Measurements from ENCODE around the gene UBR4.
"Not testable (repeated sequence)": the region's sequence is repeated elsewhere in the genome, so short reads cannot be mapped to it uniquely, and the experiment has no call there.

The UBR4 gene

DNA sequence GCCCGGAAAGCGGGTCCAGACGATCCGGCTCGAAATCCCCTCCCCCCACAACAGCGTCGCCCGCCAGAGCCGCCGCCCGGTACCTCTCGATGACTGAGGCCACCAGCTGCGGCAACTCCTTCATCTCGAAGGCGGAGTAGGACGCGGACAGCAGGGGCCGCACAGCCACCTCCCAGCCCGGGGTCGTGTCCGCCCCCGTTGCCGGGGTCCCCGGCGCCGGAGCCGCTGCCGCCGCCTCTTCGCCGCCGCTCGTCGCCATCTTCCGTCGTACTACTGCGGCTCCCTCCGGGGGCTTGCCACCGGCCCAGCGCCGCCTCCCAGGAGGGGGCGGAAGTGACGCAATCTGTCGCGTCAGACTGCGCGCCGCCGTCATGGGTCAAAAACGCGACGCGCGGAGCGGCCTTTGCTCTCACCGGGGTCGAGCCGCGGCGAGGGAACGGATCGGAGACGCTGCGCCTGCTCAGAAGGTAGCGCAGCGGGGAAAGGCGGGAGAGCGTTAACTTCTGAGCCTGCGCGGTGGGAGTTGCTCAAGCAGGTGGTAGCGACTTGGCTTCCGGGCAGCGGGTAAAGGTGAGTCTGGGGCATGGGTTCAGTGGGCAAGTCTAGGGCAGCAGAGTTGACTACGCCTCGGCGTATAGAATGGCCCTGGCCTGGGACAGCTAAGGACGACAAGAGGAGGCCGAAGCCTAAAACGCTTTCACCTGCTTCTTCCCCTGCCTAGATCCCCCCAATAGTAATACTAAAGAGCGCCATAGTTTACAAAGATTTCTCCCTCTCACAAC is at the start of gene UBR4:
UBR4 (minus strand) TSS at position 277 of the 782 bp plus-strand sequence; CDS start at position 259, 18 bp downstream.
- DNase-seq: peak; percentile 32 to 96 (median 88)

DNA sequence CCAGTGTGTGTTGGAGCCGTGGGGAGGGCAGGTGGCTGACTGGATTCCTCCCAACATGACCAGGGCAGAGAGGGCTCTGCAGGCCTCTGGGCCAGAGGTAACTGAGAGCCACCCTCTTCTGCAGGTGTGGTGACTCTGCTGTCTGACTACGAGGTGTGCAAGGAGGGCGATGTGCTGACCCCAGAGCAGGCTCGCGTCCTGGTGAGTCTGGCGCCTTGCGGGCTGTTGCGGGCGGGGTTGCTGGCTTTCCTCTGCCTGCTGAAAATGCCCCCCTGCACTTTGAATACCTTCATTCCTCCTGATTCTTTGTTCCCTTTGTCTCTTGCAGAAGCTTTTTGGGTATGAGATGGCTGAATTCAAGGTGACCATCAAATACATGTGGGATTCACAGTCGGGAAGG is 48.3 kb upstream of the UBR4 start:
- no peak for DNase-seq

DNA sequence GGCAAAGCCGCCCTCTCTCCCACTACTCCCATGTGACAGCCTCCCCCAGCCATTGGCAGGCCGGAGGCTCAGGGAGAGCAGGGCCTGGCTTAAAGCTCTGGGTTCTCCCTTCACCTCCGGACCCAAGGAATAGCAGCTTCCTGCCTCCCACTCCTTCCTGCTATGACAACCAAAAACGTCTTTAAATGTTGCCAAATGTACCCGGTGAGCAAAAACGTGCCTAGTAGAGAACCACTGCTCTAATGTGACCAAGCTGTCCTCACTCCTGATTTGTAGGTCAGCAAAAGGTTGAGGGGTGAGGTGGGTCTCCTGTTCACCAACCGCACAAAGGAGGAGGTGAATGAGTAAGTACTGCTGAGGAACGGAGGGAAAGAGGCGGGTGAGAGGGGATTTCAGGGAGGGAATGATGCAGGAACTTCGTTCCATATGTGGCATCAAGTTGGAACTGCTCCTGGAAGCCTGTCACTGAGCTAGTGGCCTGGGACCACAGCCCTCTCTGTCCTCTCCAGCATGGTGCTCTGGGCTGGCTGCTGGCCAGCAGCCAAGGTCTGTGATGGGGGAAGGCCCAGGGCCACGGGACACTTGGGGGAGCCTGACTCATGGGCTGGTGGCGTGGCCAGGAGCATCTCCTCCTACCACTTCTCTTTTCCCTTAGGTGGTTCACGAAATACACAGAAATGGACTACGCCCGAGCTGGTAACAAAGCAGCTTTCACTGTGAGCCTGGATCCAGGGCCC is 47.3 kb upstream of the UBR4 start:
- DNase-seq: peak in 2 of 56 donors; percentile 8 to 22

DNA sequence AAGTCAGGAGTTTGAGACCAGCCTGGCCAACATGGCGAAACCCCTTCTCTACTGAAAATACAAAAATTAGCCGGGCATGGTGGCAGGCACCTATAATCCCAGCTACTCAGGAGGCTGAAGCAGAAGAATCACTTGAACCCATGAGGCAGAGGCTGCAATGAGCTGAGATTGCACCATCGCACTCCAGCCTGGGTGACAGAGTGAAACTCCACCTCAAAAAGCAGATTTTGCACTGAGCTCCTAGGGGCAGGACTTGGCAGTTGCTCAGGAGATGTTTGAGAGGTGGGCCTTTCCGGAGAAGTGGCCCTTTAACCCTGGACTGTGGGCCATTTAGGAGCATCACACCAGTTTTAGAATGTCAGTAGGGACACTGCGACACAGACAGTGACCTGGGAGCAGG is 46.2 kb upstream of the UBR4 start:
- DNase-seq: not testable (repeated sequence)

DNA sequence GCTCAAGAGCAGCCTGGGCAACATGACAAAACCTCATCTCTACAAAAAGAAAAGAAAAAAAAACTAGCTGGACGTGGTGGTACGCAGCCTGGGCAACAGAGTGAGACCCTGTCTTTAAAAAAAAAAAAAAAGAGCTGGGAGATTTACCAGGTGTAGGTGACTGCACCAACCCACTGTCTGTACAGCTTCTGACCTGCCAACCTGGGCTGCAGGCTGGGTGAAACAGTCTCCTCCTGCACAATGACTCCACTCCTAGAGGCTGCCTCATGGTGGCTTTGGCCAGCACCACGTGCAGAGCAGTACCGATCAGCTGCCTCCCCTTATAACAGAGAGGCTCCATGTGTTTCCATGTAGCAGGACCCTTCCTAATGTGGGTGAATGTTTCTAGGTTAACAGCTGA is 45.2 kb upstream of the UBR4 start:
- DNase-seq: peak in 2 of 56 donors; percentile 8 to 23

DNA sequence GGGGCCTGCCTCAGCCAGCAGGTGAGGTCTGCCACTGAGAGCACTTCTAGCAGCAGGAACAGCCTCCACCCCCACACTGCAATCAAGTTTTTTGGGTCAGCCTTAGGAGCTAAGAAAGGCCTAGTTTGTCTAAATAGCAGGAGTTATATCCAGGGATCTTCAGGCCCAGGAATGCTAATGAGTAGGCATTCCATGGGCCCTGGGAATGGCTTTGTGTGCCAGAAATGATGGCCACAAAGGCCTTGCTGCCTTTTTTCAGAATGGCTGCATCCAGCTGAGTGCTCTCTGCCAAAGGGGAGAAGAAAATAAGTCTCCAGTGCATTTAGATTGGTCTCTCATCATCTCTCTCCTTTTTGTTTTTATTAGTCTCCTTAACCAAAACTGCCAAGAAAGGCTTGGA is 44.4 kb upstream of the UBR4 start:
- peak in 9 of 56 donors; percentile 7 to 47 (median 19) for DNase-seq

DNA sequence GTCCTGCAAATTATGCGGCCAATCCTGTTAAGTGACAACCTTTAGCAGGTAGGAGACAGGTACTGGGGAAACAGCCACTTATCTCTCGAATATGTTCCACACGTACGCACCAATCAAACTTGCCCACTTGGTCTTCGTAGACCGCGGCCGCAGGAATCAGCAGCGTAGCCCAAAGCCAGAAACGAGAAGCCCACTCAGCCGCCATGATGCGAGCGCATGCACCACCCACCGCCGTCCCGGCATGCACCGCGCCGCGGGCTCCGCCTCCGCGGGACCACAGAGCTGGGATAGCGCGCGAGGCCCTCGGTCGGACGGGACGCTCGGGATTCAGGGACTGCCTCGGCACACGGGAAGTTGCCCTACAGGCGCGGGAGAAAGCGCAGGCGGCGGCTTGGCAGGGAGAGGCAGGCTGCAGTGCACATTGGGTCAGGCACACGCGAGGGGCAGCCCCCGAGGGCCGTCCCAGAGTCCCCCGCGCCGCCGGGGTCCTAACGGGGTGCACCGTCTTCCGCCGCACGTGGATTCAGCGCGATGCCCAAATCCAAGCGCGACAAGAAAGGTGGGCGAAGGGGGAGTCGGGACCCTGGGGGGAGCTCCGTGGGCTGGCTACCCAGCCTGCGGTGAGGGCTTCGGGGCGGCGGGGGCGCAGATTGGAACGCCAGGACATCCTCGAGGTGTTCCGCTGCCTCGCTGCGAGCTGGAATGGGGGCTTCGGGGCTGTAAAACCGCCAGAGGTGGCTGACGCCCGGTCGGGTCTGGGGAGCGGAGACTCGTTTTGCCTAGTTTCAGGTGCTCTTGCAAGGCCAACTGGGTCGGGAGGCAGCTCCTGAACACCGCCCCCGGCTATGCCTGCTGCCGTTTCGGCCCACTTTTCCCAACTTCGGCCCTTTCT is 41.5 kb upstream of the UBR4 start, which contains the start of the genes EMC1 and MRTO4:
EMC1 (minus strand) TSS at position 220 of the 892 bp plus-strand sequence; CDS start at position 205, 15 bp downstream.
MRTO4 (plus strand) TSS at position 501 of the 892 bp plus-strand sequence; CDS start at position 532, 31 bp downstream.
- DNase-seq: peak in 54 of 56 donors; percentile 47 to 93 (median 84)

DNA sequence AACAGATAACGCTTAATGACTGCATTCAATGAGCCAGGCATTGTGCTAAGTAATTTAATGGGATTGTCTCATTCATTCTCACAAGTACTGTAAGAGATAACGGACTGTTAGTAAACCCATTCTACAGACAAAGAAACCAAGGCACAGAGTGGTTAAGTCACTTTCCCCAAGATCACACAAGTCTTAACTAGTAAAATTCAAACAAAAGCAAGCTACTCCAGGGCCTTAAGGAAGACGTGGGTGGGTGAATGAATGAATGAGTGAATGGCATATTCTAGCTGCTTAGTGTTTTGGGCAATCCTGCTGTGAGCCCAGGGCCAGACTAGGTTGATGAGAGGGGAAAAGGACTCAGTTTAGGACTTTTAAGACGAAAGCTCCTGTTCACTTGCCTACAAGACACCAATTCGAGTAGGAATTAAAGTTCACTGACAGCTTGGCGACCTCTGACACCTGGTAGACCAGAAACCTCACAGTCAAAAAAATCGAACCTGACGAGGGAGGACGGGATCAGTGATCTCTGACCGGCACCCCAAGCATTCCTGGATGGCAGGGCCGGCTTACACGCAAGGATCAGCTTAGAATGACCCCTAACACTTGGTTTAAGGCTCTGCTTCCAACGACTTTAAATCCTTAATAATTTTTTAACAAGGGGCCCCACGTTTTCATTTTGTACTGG is 40.7 kb upstream of the UBR4 start:
- DNase-seq: no peak

DNA sequence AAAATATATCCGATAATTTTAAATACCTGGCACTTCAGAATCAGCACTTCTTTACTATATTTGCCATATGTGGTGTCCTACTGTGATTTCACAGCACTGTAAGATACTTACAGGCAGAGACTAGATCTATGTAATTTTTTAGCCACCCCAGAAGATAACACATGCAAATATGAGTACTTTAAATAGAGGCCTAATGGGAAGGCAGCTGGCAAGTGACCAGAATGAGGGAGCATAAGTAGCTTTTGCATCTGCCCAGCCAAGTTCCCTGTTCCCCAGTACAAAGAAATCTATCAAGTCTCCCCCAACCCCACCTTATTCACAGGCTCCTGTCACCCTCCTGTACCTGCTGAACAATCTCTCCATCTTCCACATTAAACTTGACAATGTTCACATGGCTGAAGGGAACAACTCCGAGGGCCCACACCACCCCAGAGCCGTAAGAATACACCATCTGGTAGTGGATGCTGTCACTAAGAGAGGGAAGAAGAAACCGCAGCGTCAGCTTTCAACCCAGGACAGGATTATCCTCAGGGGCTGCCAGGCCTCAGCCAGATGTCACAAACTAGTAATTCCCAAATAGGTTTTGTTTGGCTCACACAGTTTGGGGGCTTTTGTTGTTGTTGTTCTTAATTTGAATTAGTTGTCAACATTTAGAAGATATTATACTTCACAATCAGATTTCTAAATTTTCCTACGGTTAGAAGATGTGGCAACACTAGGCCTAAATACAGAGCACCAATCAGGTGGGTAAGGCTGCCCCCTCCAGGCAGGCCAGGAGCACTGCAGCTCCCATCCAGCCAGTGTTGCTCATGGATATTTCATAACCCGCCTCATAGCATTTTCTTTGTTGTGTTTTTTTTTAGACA is 30.8 kb upstream of the UBR4 start:
- peak in 35 of 56 donors; percentile 1 to 66 (median 16) for DNase-seq

DNA sequence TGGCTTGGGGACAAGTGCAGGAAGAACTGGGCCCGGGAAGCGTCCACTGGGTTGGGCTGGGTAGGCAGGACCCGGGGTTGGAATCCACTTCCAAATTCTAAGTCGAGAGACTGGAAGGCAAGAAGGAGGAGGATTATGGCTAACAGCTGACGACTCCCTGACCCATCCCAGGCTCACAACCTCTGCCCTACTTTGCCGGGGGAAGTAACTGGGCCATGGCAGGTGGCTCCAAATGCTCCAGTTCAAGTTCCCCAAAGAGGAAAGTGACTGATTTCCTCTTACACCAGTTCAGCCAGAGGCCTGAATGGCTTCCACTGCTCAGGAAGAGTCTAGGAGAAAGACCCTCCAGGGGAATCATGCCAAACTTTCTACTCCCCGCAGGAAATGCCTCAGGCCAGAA is 29.8 kb upstream of the UBR4 start:
- no peak for DNase-seq

DNA sequence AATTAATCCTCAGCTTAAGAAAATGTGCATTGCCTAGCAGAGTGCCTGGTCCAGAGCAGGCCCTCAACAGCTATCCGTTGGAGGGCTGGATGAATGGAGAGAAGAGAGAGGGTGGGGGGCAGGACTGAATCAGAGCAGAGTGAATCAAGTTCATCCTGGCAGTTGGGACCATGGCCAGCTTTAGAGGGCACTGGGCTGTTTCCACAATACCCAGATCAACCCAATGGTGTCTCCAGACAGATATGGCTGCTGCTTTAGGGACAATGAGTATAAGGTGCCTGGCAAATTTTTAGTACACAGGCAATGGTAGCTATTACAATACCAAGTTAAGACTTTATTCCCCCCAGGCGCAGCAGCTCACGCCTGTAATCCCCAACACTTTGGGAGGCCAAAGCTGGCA is 24.2 kb upstream of the UBR4 start:
- no peak for DNase-seq

DNA sequence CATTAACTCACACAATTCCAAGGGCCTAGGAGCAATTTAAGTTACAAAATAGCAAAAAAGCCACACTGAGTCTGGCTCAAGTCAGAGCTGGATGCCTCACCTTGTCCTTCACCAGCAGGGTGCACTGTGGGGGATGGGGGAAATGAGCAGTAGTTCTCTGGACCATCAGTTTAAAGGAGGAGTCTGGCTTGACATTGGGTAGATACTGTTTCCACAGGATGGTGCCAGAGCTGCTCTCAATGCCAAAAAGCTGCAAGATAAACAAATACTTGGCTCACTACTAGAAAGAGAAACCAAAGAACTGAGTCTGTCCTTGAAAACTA is 22.4 kb upstream of the UBR4 start:
- no peak for DNase-seq

DNA sequence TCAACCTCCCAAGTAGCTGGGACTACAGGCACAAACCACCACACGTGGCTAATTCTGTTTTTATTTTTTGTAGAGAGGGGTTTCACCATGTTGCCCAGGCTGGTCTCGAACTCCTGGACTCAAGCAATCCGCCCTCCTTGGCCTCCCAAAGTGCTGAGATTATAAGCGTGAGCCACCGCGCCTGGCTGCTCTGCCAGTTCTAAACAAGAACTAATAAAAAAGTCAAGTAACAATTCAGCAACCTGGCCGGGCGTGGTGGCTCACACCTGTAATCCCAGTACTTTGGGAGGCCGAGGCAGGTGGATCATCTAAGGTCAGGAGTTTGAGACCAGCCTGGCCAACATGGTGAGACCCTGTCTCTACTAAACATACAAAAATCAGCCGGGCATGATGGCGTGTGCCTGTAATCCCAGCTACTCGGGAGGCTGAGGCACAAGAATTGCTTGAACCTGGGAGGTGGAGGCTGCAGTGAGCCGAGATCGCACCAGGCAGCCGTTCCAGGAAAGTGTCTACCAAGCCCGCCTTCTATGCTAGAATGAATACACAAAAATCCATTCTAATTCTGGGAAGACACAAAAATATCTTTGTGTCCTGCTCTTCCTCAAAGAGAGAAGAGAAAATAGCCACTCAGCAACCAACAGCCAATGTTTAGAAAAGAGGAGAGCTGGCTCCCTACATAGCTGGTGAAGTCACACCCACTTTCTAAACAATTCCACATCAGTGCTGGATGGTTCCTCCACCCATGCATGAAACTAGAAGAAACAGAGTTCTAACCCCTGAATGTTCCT is 21.9 kb upstream of the UBR4 start:
- DNase-seq: not testable (repeated sequence)

DNA sequence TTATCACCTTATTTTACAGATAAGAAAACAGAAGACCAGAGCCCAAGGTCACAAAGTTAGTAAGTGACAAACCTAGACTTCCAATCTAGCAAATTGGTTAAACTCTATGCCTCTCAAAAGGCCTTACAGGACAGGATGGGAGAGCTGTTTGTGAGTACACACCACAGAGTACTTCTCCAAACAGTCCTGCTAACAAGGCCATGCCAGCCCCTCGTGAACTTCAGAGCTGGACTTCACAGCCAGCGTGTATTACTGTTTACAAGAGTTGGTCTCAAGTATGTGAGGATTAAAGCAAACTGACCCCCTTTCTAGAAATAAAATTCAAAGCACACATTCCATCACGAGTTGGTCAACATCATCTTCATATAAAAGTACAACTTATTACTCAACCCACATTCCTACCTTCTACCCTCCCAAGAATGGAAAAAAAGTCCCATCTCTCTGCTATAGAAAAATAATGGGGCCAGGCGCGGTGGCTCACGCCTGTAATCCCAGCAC is 19.8 kb upstream of the UBR4 start:
- DNase-seq: no peak

DNA sequence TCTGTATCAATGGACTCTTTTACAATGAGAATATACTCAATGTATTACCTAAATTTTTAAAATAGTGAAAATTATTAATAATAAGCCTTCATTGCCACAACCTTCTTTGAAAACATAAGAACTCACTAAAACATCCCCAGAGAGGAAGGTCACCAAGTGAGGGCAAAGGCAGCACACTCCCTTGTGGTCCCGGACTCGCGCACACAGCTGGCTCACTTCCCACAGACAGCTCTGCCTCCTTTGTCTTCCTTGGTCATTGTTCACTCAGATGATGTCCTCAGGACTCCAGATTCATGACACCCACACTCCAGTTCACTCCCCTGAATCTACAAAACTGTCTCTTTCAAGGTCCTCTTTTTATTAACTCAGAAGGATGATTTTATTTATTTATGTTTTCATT is 19.2 kb upstream of the UBR4 start:
- peak in 2 of 56 donors; percentile 5 for DNase-seq

DNA sequence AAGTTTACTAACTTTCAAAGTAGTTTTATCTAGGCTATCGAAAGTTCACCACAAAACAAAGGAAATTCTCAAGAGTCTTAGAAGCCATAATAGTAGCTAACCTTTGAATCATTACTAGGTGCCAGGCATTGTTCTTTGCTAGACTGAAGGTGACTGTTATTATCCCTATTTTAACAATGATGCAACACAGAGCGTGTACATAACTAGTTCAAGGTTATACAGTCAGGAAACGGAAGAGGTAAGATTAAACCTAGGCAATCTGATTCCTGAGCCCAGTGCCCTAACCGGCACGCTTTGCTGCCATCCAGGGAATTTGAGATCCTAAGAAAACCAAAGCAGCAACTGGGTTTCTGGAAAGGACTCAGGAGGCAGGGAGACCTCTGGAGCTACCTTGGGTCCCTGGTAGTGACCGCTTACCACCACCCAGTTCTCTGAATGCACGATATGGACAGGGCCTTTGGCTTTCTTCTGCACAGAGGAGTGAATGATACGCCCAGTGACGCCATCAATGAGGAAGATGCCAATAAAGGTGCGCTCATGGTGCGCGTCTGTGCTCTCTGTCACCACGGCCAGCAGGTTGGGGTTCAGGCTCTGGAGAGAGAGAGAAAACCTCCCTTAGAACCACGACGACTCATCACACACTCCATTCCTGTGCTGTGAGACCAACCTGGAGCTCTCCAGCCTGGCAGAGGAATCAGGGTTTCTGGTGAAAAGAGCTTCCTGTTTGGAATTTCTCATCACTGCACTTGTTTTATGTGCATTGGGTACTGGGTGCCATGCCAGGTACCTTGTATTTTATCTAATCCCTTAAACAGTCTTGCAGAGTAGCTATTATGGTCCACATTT is 13.1 kb upstream of the UBR4 start:
- DNase-seq: no peak

DNA sequence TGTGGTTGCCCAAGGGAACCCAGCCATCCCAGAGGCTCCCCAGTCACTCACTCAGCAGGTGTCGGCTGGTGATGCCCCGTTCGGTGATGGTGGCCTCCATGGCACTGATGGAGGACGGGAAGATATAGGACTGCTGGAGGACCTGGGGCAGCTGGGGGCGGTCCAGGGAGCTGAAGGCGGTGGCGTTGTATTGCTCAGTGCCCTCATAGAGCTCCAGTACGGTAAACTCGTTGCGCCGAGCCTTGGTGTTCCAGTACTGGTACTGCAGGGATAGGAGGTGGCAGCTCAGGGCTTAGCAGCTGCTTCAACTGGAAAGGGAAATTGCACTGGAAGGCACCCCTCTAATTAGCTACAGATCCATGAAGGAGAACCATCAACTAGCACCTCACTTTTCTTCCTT is 12.5 kb upstream of the UBR4 start:
- DNase-seq: no peak

DNA sequence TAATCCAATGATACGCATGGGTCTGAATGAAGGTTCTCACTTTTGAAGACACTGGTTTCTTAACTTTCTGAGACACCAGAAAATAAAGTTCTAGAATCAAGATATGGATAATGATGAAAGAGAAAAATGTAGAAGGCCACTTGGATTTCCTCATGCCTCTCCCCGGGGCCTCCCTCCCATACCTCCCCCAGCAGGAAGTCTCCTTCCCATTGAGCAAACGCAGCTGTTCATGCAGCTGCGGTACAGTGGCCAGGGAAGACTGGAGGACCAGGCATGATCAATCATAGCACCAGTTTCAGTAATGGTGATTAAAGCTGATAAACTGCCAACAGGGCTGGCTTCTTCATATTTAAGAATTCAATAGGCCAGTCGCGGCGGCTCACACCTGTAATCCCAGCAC is 10.9 kb upstream of the UBR4 start:
- no peak for DNase-seq

All from nucleus accumbens (tissue), 56 donors.